MV-4-11 (cell line): ENCODE data around the gene NOXRED1.
"Not testable (repeated sequence)": the region's sequence is repeated elsewhere in the genome, so short reads cannot be mapped to it uniquely, and the experiment has no call there.

Experiments
- DNase-seq: peaks from one replicate; lab custom pipeline; 2025; lab: John Stamatoyannopoulos, UW

Gene NOXRED1, protein sequence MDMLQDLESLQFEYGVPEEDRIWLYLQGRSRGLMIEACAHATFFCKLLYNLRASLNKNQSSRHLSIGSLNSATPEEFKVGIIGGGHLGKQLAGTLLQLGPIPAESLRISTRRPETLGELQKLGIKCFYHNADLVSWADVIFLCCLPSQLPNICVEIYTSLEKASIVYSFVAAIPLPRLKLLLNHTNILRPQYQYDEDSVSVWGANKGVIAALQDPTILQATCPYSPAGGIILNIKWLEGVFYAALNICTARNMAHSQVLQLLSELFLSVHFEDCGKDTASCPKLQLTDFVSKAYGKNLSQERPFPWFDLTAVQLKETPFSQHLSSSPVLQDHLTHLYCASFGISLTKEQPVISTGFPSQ

DNA sequence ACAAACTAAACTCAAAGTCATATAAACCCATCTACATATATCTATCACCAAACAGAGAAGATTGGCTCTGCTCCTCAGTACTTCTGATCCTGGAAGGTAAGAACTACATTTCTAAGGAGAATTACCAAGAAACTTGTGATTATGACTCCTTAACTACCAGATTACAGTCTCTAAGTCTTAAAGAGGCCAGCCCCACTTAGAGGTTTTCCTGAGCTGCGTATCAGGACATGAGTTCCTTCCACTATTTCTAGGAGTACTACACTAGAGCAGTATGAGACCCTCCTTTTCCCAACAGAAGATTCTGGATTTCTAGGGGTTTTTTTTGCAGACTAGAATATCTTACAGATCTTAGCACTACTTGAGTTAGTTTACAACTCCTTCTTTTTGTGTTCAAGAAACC lies at the start of gene NOXRED1:
Gene NOXRED1 (minus strand): TSS at position 101 of the 400 bp plus-strand sequence. CDS start 634 bp downstream, outside the sequence.
- no peak for DNase-seq

DNA sequence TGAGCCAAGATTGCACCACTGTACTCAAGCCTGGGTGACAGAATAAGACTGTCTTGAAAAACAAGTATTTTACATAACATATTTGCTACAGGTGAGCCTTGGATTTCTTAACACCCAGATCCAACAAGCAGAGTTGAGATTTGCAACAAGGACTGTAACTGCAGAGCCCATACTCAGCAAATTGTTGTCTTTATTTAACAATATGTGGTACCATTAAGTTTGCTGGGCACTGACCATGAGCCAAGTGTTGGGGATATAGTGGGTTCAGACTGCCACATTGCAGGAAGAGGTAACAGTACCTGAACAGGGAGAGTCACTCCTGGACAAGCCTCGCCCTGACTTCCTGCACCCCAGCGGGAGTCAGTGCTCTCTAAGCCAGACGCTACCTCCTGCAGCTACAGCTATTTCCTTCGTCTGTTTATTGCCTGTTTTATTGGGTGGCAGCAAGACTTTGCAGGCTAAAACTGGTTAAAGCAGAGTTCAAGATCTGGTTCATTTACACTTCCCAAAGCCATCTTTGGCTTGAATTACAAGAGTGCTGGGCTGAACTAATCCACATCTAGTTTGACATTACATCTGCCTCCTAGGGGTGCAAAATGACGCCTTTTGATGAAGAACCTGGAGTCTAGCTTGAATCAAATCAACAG lies 47.0 kb upstream of the NOXRED1 start:
- DNase-seq = no peak

DNA sequence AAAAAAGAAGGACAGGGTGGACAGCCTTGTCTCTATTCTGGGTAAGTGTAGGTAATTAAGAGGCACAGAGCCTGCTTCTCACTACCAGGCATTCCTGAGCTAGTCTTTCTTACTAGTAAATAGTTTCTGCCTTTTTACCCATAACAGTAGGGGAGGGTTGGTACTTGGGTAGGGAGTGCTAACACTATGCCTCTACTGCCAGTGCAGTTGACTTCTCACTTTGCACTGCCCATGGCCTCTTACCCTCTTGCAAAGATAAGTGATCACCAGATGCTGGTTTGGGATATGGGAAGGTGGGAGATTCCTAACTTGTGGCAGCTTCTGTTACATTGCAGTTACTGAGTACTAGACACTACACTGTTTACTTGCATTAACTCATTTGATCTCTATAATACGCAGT lies 46.2 kb upstream of the NOXRED1 start:
- no peak for DNase-seq

DNA sequence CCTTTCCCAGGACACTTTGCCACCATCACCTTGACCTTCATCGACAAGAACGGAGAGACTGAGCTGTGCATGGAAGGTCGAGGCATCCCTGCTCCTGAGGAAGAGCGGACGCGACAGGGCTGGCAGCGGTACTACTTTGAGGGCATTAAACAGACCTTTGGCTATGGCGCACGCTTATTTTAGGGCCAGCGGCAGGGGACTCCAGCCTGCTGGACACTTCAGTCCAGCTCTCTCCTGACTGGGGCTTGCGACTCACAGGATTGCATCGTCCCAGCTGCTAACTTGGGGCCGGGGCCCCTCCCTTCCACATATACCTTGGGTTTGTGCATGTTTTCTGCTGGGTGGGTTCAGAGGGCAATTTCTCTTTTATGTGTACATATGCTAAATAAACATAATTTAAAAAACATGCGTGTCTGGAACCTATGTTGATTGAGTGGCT lies 45.8 kb upstream of the NOXRED1 start:
- no peak for DNase-seq

DNA sequence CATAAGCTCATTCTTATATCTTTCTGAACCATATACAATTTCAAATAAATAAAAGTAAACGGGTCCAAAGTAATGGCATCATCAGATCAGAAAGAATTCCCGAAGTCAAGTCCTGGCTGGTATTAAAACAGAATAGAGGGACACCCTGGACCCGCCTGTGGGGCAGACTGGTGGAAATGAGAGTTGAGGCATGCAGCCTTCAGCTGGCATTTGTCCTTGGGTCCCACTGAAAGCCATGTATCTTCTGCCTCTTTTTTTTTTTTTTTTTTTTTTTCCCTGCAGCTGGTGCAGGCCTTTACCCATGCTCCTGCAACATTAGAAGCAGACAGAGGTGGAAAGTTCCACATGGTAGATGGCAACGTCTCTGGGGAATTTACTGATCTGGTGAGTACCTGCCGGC lies 44.5 kb upstream of the NOXRED1 start:
- DNase-seq = no peak

DNA sequence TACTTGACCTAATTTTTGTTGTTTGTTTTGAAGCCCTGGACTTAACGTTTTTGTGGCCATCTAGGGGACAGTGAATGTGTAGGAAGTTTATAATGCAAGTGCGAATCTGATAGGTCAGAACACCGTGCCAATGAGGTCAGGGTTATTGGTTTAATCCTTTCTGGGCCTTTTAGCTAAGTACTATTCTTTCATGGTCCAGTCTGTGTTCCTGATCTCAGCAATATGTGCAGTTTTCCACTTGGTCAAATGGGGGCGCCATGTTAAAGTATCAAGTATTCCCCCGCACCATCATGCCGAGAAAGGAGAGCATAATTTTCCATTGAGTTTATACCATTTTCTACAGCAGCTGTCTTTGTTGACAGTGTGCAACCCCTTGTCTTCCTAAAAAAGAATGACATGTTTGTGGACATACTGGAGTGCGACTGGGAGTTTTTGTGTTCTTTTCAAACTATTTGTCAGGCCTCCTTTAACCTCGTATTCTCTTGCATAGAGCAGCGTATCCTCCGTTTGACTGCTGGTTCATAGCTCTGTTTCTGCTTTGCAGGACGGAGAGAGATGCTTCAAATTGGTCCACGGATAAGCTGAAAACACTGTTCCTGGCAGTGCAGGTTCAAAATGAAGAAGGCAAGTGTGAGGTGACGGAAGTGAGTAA lies 35.9 kb upstream of the NOXRED1 start:
- DNase-seq = peak; percentile 65

DNA sequence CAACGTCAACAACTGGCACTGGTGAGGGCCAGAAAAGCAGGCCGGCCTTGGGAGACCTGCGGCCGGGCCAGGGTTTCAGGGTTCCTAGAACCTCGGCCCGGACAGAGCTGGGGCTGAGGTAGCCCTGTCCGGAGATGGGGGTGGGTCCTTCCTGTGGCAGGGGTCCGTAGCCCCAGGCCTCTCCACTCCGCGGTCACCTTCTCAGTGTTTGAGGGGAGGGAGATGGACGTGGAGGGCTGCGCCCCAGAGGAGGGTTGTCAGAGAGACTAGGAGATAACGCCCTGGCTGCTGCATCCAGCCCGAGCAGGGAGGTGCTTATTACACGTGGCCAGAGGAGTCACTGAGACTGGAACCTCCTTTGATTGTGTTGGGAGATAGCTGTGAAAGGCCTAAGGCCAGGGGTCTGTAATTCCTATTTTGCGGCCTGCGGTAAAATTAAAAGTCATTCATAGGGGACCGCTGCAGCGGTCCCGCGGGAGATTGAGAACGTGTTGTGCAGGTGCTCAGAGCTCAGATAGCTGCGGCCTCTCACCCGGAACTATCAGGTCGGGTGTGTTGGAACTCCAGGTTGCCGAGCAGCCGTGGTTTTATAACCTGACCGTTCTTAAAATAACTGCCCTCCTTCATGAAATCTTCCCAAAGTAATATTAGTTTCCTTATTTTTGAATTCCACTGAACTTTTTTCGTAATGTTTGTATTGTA lies 35.1 kb upstream of the NOXRED1 start:
- DNase-seq = peak; percentile 37

DNA sequence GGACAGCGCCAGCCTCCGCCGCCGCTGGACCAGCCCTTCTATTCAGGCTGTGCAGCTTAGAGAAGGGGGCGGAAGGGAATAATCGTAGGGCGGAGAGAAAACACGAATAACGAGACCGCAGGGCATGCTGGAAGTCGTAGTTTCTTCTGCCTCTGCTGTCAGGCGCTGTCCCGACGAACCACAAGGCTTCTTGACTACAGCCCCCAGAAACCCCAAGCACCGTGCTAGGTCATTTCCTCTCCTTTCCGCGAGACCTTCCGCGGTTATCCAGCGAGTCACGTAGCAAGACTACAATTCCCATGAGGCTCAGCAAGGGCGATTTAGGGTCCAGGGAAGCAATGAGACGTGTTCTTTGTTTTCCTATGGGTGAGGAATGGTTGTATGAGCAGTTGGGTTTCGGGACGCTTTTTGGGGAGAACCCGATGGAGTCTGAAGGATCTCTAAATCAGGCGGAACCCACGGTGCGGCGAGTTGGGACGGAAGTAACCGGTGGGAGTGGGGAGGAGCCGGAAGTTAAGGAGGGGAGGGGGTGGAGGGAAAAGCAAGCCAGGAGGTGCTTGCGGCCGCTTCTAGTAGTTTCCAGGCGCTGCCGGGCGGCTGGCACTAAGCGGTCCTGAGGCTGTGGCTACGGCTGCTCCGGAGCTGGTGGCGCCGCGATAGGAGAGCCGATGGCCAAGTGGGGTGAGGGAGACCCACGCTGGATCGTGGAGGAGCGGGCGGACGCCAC lies 34.4 kb upstream of the NOXRED1 start, which contains the start of the genes AHSA1 and VIPAS39:
Gene AHSA1 (plus strand): TSS at position 572 of the 727 bp plus-strand sequence. CDS start 97 bp downstream, at position 669.
Gene VIPAS39 (minus strand): TSS at position 80 of the 727 bp plus-strand sequence. CDS start 3,499 bp downstream, outside the sequence.
- DNase-seq = peak; percentile 99

DNA sequence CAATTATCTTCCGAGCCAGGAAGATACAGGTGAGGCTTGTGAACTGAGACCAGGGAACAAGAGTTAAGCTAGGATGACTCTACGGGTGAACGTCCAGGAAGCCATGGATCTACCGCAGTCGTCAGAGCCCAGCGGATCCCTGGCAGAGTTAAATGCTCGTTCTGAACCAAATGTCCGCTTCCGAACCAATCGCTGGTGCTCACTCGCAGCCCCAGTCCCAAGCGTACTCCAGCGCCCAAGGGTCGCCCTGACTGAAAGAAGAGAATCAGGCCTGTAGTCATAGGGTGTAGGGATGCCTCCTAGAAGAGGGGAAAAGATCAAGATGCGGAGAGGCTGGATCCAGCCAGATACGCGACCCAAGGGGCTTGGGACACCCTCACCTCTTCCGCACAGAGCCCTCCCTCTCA lies 33.8 kb upstream of the NOXRED1 start:
- DNase-seq = no peak

DNA sequence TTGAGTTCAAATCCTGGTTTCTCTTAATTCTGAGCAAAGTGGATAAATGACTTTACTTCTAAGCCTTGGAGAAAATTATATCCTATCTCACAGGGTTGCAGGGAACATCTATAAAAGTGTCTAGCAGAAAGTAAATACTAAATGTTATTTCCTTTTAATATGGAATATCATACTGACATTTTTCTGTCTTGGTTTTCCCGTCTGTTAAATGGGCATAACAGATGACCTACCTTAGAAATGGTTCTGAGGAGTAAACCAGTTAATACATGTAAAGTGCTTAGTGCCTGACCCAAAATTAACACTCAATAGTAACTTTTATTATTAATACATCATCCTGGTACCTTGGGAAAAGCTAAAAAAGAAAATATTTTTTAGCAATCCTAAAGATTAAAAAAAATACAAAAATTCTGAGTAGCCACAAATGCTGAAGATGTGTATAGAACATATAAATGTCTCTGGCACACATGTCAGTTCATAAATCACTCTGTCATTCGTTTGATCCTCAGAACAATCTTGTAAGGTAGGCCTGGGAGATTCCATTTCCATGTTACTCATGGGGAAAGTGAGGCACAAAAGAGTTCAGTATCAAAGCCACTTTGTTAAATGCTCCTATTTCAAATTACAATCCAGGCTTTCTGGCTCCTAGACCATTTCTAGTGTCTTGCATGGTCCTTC lies 32.8 kb upstream of the NOXRED1 start:
- DNase-seq = no peak

DNA sequence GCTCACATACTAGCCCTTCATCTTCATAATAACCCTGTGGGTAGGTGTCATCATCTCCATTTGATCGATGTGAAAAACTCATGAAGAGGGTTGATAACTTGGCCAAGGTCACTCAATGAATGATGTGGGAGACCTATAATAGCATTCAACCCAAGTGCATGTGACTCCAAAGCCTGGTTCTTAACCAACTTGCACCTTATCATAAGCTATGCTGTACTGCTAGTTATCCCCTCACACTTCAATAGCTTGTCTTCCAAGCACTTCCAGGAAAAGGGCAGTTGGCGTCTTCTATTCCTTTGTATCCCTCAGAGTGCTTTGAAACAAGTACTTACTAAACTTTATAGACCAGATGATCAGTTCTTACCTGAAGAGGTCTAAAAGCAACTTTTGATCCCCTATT lies 18.9 kb upstream of the NOXRED1 start:
- no peak for DNase-seq

DNA sequence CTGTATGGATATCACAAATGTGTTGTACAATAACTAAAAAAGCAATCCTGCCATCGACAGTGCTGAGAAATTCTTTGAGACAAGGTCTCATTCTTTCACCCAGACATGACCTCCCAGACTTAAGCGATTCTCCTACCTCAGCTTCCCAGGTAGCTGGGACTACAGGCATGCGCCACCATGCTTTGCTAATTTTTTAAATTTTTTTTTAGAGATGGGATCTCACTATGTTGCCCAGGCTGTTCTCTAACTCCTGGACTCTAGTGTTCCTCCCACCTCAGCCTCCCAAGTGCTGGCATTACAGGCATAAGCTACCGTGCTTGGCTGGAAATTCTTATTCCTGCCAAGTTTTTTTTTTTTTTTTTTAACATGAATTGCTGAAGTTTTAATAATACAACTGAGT lies 16.5 kb upstream of the NOXRED1 start:
- DNase-seq = no peak

DNA sequence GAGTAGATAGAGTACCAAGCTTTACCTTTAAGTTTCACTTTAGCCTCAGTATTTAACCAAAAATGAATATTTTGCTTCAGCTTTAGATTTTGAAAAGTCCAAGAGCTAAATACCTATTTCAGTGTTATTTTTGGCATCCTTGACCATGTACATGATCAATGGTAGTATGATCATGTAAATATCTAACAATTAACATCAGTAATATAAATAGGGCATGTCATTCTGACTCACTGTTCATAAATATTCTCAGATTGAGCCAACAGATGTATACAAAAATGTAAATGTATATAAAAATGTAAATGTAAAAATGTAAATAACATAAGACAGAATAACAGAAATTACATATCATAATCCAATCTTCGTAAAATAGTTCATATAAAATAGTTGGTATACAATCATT lies 15.3 kb upstream of the NOXRED1 start:
- no peak for DNase-seq

DNA sequence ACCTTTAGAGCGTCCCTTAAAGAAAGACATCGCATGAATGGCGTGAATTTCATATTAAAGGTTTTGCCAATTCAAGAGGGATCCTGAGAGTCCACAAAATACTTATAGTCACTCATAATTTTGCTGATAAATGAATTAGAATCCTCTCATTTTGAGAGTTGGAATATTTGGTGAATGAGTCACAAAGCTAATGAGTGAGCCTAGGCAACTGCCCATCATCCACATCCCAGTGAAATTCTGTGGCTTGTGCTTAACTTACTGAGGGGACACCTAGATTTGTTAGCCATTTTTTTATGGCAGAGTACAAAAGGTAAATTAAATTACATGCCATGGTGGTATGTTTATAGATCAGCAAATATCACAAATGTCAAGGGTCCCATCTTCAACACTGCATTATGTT lies 12.7 kb upstream of the NOXRED1 start:
- no peak for DNase-seq

DNA sequence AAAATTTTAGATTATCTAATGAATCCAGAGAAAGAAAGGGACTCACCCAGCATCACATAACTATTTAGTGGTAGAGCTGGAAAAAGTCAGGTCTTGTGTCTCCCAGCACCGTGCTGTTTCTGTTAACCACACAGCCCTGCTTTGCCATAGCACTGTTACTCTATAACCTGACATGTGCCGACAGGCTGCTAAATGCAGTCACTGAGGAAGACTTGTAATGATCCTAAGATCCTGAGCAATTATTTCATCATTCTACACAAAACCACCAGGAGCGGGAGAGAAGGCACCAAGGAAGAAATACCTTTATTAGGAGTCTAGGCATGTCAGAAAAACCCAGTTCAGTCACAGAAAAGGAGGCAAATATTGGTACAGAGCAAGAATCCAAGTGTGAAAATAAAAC lies 3.1 kb upstream of the NOXRED1 start:
- DNase-seq = no peak

DNA sequence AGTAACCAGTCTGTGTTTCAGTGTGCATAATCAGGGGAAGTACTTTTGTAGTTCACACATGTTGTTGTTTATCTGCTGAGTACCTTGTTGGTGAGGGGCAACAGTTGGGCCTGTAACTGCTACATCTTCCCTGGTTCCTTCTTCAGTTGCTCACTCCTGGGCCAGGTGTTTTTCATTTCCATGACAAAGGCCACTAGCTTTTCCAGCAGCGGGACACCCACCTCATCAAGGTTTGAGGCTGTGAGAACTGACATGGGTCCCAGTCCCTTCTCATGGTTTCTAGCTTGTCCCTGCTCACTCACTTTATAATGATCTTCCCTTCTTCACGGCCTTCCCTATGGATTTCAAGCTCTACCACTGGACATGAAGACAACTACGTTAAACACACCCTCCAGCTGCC lies 1.5 kb upstream of the NOXRED1 start:
- no peak for DNase-seq

DNA sequence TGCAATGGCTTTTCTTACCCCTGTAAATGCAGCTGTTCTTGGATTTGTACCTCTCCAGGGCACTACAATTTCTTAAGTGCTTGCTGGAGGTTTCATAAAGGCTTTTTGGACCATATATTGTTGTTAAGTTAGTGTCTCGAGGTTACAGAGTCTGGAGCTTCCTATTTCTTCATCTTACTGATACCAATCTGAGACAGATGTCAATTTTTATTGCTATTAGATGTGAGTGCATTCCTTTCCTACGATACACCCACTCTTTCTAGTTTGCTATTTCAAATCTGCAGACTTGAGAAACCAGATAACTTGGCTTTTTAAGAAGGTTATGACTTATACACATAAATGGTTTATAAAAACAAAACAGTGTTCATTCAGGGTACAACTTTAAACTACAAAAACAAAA lies 2.1 kb downstream of the NOXRED1 start:
- no peak for DNase-seq

DNA sequence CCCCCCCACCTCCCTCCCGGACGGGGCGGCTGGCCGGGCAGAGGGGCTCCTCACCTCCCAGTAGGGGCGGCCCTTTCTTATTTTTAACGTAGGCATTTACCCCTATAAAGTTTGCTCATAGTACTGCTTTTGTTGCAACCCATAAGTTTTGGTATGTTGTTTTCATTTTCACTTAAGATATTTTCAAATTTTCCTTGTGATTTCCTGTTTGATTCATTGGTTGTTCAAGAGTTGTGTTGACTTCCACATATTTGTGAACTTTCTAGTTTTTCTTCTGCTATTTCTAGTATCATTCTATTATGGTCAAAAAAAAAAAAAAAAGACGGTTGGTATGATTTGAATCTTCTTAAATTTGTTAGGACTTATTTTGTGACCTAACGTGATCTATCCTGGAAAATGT lies 6.5 kb downstream of the NOXRED1 start:
- DNase-seq = peak; percentile 33

DNA sequence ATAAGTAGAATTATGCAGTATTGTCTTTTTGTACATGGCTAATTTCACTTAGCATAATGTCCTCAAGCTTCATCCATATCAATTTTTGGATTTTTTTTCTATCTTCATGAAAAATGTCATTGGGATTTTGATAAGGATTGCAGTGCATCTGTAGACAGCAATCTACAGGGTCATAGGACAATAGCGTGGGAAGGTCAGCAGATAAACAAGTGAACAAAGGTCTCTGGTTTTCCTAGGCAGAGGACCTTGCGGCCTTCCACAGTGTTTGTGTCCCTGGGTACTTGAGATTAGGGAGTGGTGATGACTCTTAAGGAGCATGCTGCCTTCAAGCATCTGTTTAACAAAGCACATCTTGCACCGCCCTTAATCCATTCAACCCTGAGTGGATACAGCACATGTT lies 7.2 kb downstream of the NOXRED1 start:
- DNase-seq = not testable (repeated sequence)

DNA sequence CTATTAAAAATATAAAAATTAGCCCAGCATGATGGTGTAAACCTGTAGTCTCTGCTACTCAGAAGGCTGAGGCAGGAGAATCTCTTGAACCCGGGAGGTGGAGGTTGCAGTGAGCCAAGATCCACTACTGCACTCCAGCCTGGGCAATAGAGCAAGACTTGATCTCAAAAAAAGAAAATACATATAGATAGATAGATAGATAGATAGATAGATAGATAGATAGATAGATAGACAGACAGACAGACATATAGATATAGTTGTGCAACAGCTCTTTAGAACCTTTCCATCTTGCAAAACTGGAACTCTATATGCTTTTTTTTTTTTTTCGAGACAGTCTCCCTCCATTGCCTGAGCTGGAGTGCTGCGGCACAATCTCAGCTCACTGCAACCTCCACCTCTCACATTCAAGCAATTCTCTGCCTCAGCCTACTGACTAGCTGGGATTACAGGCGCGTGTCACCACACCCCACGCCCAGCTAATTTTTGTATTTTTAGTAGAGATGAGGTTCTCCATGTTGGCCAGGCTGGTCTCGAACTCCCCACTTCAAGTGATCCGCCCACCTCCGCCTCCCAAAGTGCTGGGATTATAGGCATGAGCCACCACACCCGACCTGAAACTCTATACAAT lies 7.8 kb downstream of the NOXRED1 start:
- DNase-seq = not testable (repeated sequence)
